ENCODE measurements around the gene RALGPS2. TPM values are rescaled to one million over a fixed set of nuclear protein-coding genes. Genes with fewer than 3 reads are reported as not detected.

RALGPS2 gene
- total and polyA plus RNA-seq, 2 of the 8 experiments (the other 6 are each of a cell fraction or from before 2014, with no cell fraction given): 6.7 to 38.0 TPM

- TF ChIP-seq CHD7 (IDR thresholded peaks at IDR 0.05; ENCODE audit: insufficient replicate concordance, low read length) (no peak), ATF2 (IDR thresholded peaks at IDR 0.05; ENCODE audit: low read length) (no peak), SRF (IDR thresholded peaks at IDR 0.05; ENCODE audit: low read depth, low read length) (no peak), CBX5 (IDR thresholded peaks at IDR 0.05; ENCODE audit: low read depth, low read length) (no peak), SIRT6 (IDR thresholded peaks at IDR 0.05; ENCODE audit: low read length) (no peak)
Measured at GRCh38 chr1:178781533-178782330, 56.7 kb downstream of the RALGPS2 start (continued).
